AG09319 (cell line): ENCODE results near the gene GALNT14.

Experiments used
- DNase-seq: peaks from one replicate; pipeline ENCODE4 v3.0.0-alpha.2; 2010; ENCODE audit warnings: low read depth; ENCODE audit errors: extremely low read depth
- CTCF ChIP-seq: IDR thresholded peaks from 2 replicates; pipeline ENCODE4 v1.5.1; 2011; ENCODE audit warnings: low read depth, mild to moderate bottlenecking, inconsistent platforms, low read length, moderate library complexity

GALNT14 gene

DNA sequence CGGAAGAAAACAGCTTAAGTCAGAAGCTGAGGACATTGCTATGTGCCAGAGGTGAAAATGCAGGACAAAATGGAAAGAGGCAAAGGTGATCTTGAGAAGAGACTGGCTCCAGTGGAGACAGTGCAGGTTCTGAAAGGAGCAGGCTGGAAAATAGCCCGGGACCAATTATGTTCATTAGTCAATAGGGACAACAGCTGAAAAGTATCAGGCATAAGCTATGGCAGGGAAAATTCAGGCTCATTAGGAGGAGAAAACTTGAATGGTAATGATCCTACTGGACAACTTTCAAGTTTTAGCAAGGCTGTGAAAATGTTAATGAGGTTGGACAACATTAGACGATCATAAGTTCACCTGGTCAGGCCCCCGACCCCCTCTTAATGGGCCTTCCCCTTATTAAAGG lies 60.2 kb downstream of the GALNT14 start:
- TF ChIP-seq CTCF: no peak
- DNase-seq: no peak

DNA sequence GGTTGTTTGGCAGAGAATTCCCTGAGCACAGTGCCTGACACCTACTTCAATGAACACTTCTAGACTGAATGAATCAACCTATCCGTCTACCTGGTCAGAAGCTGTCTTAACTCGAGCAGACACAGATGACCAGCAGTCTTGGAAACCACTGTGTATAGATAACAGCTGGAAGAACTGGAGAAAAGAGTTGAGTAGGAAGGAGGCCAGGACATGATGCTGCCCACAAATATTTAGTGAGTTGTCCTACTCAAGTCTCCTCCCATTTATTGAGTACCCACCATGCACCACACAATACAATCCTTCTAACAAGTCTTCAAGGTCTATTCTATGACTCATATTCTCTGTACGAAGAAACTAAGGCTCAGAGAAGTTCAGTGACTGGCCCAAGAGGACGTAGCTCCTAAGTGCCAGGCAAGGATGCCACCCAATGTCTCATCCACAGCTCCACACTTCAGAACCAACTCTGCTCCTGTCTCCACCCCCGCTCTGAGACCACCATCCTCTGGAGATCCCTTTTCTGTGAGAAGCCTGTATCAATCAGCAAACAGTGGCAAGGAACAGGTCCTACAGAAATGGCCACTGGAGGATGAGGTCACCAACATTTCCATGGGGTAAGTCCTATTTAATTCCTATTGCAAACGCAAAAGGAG lies 62.2 kb downstream of the GALNT14 start:
- peak; percentile 40 for DNase-seq
- TF ChIP-seq CTCF: no peak

GRCh38 chr2:31075431-31075830 lies 62.8 kb downstream of the GALNT14 start:
- no peak for DNase-seq
- no peak for TF ChIP-seq CTCF

DNA sequence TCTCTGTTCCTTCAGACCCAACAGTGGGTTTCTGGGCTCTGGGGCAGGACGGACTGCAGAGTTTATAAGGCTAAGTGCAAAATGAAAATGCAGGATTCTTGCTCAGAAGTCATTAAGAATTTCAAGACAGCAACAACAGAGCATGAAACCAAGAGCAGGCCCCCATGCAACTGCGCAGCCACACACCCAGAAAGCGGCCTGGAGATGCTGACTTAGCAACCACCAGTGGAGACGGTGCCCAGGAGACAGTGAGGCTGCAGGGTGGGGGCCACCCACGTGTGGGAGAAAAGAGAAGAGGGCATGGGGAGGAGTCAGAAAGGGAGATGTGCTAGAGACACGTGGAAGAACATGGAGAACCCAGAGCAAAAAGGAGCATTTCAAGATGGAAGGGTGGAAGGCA lies 66.5 kb downstream of the GALNT14 start:
- no peak for TF ChIP-seq CTCF
- DNase-seq: no peak

DNA sequence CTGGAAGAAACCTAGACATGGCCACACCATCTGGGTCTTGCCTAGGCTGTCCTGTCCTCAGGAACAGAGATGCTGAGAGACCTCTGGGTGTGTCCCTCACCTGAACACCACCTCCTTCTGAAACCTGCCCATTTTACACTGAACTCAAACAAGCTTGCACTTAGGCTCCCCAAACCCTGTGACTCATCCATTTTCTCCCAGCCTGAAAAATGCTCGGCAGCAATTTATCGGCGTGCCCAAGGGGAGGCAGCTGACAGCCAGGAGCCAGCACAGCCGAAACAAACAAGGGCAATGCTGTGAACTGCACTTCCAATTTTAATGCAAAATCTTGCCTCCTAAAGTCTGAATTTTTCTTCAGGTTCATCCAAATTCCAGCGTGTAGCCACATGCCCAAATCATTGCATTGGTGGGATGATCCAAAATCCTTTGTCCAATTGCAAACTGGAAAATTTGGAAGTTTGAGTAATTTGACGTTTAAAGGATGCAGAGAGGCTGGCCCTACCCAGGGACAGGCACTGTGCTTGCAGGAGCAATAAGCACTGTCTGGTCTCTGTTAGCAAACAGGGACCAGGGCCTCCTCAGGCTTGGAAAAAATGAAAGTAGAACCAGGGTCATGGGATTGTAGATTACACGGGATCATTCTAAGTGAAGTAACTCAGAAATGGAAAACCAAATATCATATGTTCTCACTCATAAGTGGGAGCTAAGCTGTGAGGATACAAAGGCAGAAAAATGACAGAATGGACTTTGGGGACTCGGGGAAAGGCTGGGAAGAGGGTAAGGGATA lies 67.7 kb downstream of the GALNT14 start:
- DNase-seq: no peak
- TF ChIP-seq CTCF: no peak

GRCh38 chr2:31069643-31070325 lies 68.5 kb downstream of the GALNT14 start:
- DNase-seq: no peak
- no peak for TF ChIP-seq CTCF

DNA sequence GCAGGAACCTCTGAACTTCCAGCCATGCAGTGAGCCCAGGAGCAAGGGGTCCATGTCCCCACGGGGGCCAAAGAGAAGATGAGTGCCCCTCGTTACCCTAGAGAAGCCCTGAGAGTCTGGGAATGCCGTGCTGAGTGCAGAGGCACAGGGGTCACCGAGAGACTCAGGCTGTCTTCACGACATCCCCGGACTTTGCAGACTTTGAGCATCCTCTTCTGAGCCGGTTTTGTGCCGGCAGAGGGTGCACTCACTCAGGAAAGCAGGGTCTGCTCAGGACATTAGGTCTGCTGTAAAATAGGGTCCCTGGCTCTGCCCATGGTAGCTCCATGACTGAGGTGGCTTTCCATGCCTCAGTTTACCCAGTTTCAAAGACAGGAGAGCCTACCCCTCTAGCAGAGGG lies 71.0 kb downstream of the GALNT14 start:
- DNase-seq: no peak
- TF ChIP-seq CTCF: no peak; the same call in 1 of the 2 replicates
